Mesendoderm (in vitro differentiated cells): ENCODE measurements around the gene DMD.

Experiments
- DNase-seq: peaks from one replicate; pipeline ENCODE4 v3.0.0; 2013
- H2AK5ac ChIP-seq: 2 replicates; pipeline ENCODE4 v1.6.1; 2013; ENCODE audit warnings: low read length, inconsistent platforms
- H2BK120ac ChIP-seq: 2 replicates; pipeline ENCODE4 v1.6.1; 2013; ENCODE audit warnings: low read depth, mild to moderate bottlenecking, low read length, moderate library complexity, mixed read lengths
- H2BK15ac ChIP-seq: replicated peaks from 2 replicates; pipeline ENCODE4 v1.6.1; 2013; ENCODE audit warnings: low read depth, mild to moderate bottlenecking, moderate library complexity
- H2BK5ac ChIP-seq: 2 replicates; pipeline ENCODE4 v1.6.1; 2013; ENCODE audit warnings: low read length, inconsistent platforms
- H3K18ac ChIP-seq: 2 replicates; pipeline ENCODE4 v1.6.1; 2013; ENCODE audit warnings: mild to moderate bottlenecking, low read length, mixed read lengths
- H3K23ac ChIP-seq: one replicate; pipeline ENCODE4 v1.6.1; 2013; ENCODE audit warnings: low read length
- H3K27ac ChIP-seq: 2 replicates; pipeline ENCODE4 v1.5.1; 2013; ENCODE audit warnings: low read depth, mild to moderate bottlenecking, inconsistent platforms, low read length, moderate library complexity
- H3K27me3 ChIP-seq: 2 replicates; pipeline ENCODE4 v1.6.1; 2013; ENCODE audit warnings: low read length, control low read depth, mild to moderate bottlenecking, inconsistent platforms; ENCODE audit not compliant: insufficient read depth, poor library complexity
- H3K36me3 ChIP-seq: 2 replicates; pipeline ENCODE4 v1.6.1; 2013; ENCODE audit warnings: low read length, inconsistent platforms; ENCODE audit not compliant: control insufficient read depth, insufficient read depth
- H3K4ac ChIP-seq: one replicate; pipeline ENCODE4 v1.6.1; 2013; ENCODE audit warnings: low read depth, mild to moderate bottlenecking, low read length, moderate library complexity
- H3K4me1 ChIP-seq: 2 replicates; pipeline ENCODE4 v1.6.1; 2013; ENCODE audit warnings: low read depth, low read length, inconsistent platforms; ENCODE audit not compliant: control insufficient read depth
- H3K4me2 ChIP-seq: 2 replicates; pipeline ENCODE4 v1.6.1; 2013; ENCODE audit warnings: low read length
- H3K4me3 ChIP-seq: 2 replicates; pipeline ENCODE4 v1.5.1; 2013; ENCODE audit warnings: mild to moderate bottlenecking, low read length
- H3K56ac ChIP-seq: one replicate; pipeline ENCODE4 v1.6.1; 2013; ENCODE audit warnings: low read length
- H3K79me1 ChIP-seq: 2 replicates; pipeline ENCODE4 v1.6.1; 2013; ENCODE audit warnings: low read length, inconsistent platforms
- H3K79me2 ChIP-seq: 2 replicates; pipeline ENCODE4 v1.6.1; 2013; ENCODE audit warnings: mild to moderate bottlenecking, low read length; ENCODE audit not compliant: control insufficient read depth, insufficient read depth
- H3K9ac ChIP-seq: 2 replicates; pipeline ENCODE4 v1.6.1; 2013; ENCODE audit warnings: low read length, inconsistent platforms
- H4K5ac ChIP-seq: one replicate; pipeline ENCODE4 v1.6.1; 2013; ENCODE audit warnings: low read length
- H4K8ac ChIP-seq: one replicate; pipeline ENCODE4 v1.6.1; 2013; ENCODE audit warnings: low read depth, mild to moderate bottlenecking, control low read depth, low read length, moderate library complexity
- WGBS: extraction: QIAGEN DNeasy Blood & Tissue Kit; methylation state at CpG from one replicate; pipeline ENCODE4 v1.1.7; 2013; ENCODE audit warnings: low lambda C conversion rate, missing lambda C conversion rate; ENCODE audit not compliant: insufficient coverage; ENCODE audit errors: extremely low coverage; 5-methylcytosine and 5-hydroxymethylcytosine counted together

The DMD gene

DNA sequence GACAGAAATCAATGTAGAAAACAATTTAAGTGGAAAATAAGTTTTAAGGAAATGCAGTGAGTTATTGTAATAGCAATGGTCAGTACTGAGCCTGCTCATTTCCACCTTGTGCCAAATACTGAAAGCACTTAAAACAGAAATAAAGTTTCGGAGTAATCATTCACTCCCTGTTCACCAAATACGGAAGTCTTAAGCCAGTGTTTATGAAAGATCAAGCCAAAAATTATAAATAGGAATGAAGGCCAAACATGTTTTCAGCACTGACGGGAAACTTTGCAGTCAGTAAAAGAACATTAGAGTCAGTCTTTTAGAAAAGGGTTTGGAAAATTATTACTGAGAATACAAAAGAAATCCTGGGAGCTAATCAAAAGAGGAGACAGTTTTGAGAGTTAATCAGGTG is 178.6 kb downstream of the DMD start:
- no peak overlapping the region for H2BK15ac ChIP-seq
- H3K79me2 ChIP-seq = no peaks in the 10 kb centered on the region
- no CpG with 5 or more reads among the region's 3 CpGs for WGBS
- H3K27me3 ChIP-seq = no peaks in the 10 kb centered on the region
- H2BK120ac ChIP-seq = no peak overlapping the region
- H3K4me1 ChIP-seq = no peaks in the 10 kb centered on the region
- DNase-seq = no peak
- H4K8ac ChIP-seq = no peak overlapping the region
- no peak overlapping the region for H3K4me3 ChIP-seq
- H3K23ac ChIP-seq = no peak overlapping the region
- H3K18ac ChIP-seq = no peak overlapping the region
- H3K4me2 ChIP-seq = no peak overlapping the region
- no peak overlapping the region for H3K56ac ChIP-seq
- H2BK5ac ChIP-seq = no peak overlapping the region
- H3K9ac ChIP-seq = no peak overlapping the region
- no peak overlapping the region for H2AK5ac ChIP-seq
- no peak overlapping the region for H3K4ac ChIP-seq
- no peaks in the 10 kb centered on the region for H3K79me1 ChIP-seq
- no peaks in the 10 kb centered on the region for H3K36me3 ChIP-seq
- H3K27ac ChIP-seq = no peak overlapping the region
- H4K5ac ChIP-seq = no peak overlapping the region

DNA sequence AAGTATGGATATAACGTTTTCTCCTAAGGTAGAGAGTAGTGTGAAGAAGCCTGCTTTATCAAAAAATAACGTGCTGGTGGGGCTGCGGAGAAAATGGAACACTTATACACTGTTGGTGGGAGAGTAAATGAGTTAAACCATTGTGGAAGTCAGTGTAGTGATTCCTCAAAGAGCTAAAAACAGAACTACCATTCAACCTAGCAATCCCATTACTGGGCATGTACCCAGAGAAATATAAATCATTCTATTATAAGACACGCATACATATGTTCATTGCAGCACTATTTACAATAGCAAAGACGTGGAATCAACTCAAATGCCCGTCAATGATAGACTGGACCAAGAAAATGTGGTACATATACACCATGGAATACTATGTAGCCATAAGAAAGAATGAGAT is 196.4 kb downstream of the DMD start:
- no peak for DNase-seq
- no peak overlapping the region for H2BK120ac ChIP-seq
- no CpG with 5 or more reads among the region's 6 CpGs for WGBS
- no peak overlapping the region for H3K56ac ChIP-seq
- no peak overlapping the region for H2BK5ac ChIP-seq
- no peak overlapping the region for H3K9ac ChIP-seq
- H3K4me1 ChIP-seq = no peaks in the 10 kb centered on the region
- H3K4me3 ChIP-seq = no peak overlapping the region
- no peak overlapping the region for H3K4ac ChIP-seq
- no peak overlapping the region for H3K27ac ChIP-seq
- no peak overlapping the region for H2BK15ac ChIP-seq
- H4K5ac ChIP-seq = no peak overlapping the region
- no peak overlapping the region for H3K18ac ChIP-seq
- no peak overlapping the region for H3K23ac ChIP-seq
- H3K4me2 ChIP-seq = no peak overlapping the region
- no peaks in the 10 kb centered on the region for H3K79me1 ChIP-seq
- H3K36me3 ChIP-seq = no peaks in the 10 kb centered on the region
- H3K79me2 ChIP-seq = no peaks in the 10 kb centered on the region
- no peaks in the 10 kb centered on the region for H3K27me3 ChIP-seq
- no peak overlapping the region for H2AK5ac ChIP-seq
- H4K8ac ChIP-seq = no peak overlapping the region

- Histone ChIP-seq H3K9ac (no peak overlapping the region), H3K79me2 (no peaks in the 10 kb centered on the region), H3K4me1 (no peaks in the 10 kb centered on the region), H3K4ac (no peak overlapping the region), H2BK5ac (no peak overlapping the region), H3K56ac (no peak overlapping the region), H3K79me1 (no peaks in the 10 kb centered on the region), H4K8ac (no peak overlapping the region), H2BK120ac (no peak overlapping the region), H3K23ac (no peak overlapping the region), H3K36me3 (no peaks in the 10 kb centered on the region), H4K5ac (no peak overlapping the region), H3K27me3 (no peaks in the 10 kb centered on the region), H3K4me2 (no peak overlapping the region), H3K4me3 (no peak overlapping the region), H2AK5ac (no peak overlapping the region), H3K18ac (no peak overlapping the region), H3K27ac (no peak overlapping the region), H2BK15ac (no peak overlapping the region)
- no CpG with 5 or more reads among the region's 3 CpGs for WGBS
- no peak for DNase-seq
Measured at GRCh38 chrX:33014086-33014485, 197.3 kb downstream of the DMD start.

DNA sequence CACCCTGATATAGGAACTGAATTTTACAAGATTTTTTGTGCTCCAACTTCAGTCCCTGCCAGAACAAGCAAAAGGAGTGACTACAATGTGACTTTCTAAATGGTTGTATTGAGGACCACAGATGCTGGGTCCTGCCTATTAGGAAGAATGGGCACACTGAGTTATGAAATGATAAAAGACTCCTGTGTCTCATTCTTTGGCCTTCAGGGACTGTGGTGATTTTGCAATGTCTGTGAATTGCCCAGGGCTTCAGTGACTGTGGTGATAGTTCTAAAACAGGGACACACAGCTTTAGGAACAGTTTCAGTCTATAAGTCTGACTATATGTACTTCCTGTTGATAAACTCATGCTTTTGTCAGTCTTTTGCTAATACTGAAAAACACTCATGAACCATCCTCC is 210.2 kb downstream of the DMD start:
- Histone ChIP-seq H3K4ac (no peak overlapping the region), H4K5ac (no peak overlapping the region), H3K4me3 (no peak overlapping the region), H3K23ac (no peak overlapping the region), H3K36me3 (no peaks in the 10 kb centered on the region), H2BK120ac (no peak overlapping the region), H3K79me1 (no peaks in the 10 kb centered on the region), H3K4me1 (no peaks in the 10 kb centered on the region), H2BK15ac (no peak overlapping the region), H3K9ac (no peak overlapping the region), H3K4me2 (no peak overlapping the region), H2AK5ac (no peak overlapping the region), H3K56ac (no peak overlapping the region), H3K79me2 (no peaks in the 10 kb centered on the region), H3K27ac (no peak overlapping the region), H2BK5ac (no peak overlapping the region), H3K27me3 (no peaks in the 10 kb centered on the region), H4K8ac (no peak overlapping the region), H3K18ac (no peak overlapping the region)
- no peak for DNase-seq

- Histone ChIP-seq H2BK5ac (no peak overlapping the region), H3K27me3 (no peaks in the 10 kb centered on the region), H2BK120ac (no peak overlapping the region), H3K23ac (no peak overlapping the region), H3K56ac (no peak overlapping the region), H3K4me2 (no peak overlapping the region), H2AK5ac (no peak overlapping the region), H3K79me1 (no peaks in the 10 kb centered on the region), H3K18ac (no peak overlapping the region), H3K4me3 (no peak overlapping the region), H3K79me2 (no peaks in the 10 kb centered on the region), H2BK15ac (no peak overlapping the region), H4K8ac (no peak overlapping the region), H3K36me3 (no peaks in the 10 kb centered on the region), H3K4me1 (no peaks in the 10 kb centered on the region), H3K27ac (no peak overlapping the region), H3K9ac (no peak overlapping the region), H3K4ac (no peak overlapping the region), H4K5ac (no peak overlapping the region)
- no CpG with 5 or more reads among the region's 4 CpGs for WGBS
- DNase-seq = no peak
Measured at GRCh38 chrX:32998776-32999175, 212.6 kb downstream of the DMD start.

GRCh38 chrX:32995427-32995826 is 215.9 kb downstream of the DMD start:
- Histone ChIP-seq H2BK5ac (no peak overlapping the region), H3K4me2 (no peak overlapping the region), H3K79me1 (no peaks in the 10 kb centered on the region), H4K5ac (no peak overlapping the region), H2BK120ac (no peak overlapping the region), H2BK15ac (no peak overlapping the region), H3K18ac (no peak overlapping the region), H3K4me1 (no peaks in the 10 kb centered on the region), H3K9ac (no peak overlapping the region), H4K8ac (no peak overlapping the region), H3K23ac (no peak overlapping the region), H3K56ac (no peak overlapping the region), H3K4ac (no peak overlapping the region), H3K27me3 (no peaks in the 10 kb centered on the region), H3K27ac (no peak overlapping the region), H3K4me3 (no peak overlapping the region), H2AK5ac (no peak overlapping the region), H3K79me2 (no peaks in the 10 kb centered on the region), H3K36me3 (no peaks in the 10 kb centered on the region)
- no CpG with 5 or more reads among the region's 3 CpGs for WGBS
- no peak for DNase-seq
